Psoas muscle (tissue), 8 donors: ENCODE measurements around the gene IDH3G. TPM values are rescaled to one million over a fixed set of nuclear protein-coding genes. Genes with fewer than 3 reads are reported as not detected.
A peak's percentile ranks its signal among the peaks of the same experiment; 100 is the strongest.

Experiments
- ATAC-seq, 4 donors: fragments of 200-7000 bp; cut with Tn5 transposase; one replicate each; pipeline ENCODE4 v1.9.1; 2020; ENCODE audit warnings: moderate library complexity in 3 of 4, mild to moderate bottlenecking in 2 of 4
- DNase-seq, 2 donors: peaks; one replicate each; pipeline ENCODE4 v3.0.0-alpha.2; 2020
- H3K27ac ChIP-seq: fragments of 200-600 bp; one replicate; pipeline ENCODE4 v1.8.0; 2022
- H3K27me3 ChIP-seq, 3 donors: fragments of 200-600 bp in 1 of 3; one replicate each; pipeline versions ENCODE4 v1.6.1 to v1.8.0; 2013 to 2022; ENCODE audit warnings: low read length in 2 of 3, mild to moderate bottlenecking in 2 of 3, moderate library complexity in 1 of 3; ENCODE audit not compliant: insufficient read depth in 3 of 3
- H3K36me3 ChIP-seq, 2 donors: fragments of 200-600 bp in 1 of 2; one replicate each; pipeline versions ENCODE4 v1.6.1 to v1.8.0; 2013 to 2022; ENCODE audit warnings: low read depth in 1 of 2, mild to moderate bottlenecking in 1 of 2, moderate library complexity in 1 of 2; ENCODE audit not compliant: insufficient read depth in 1 of 2
- H3K4me1 ChIP-seq: fragments of 200-600 bp; one replicate; pipeline ENCODE4 v1.8.0; 2022
- H3K4me3 ChIP-seq: fragments of 200-600 bp; one replicate; pipeline ENCODE4 v1.8.0; 2022; ENCODE audit warnings: mild to moderate bottlenecking
- H3K9me3 ChIP-seq: fragments of 200-600 bp; one replicate; pipeline ENCODE4 v1.8.0; 2022
- WGBS, 3 donors: extraction: QIAGEN DNeasy Blood & Tissue Kit; methylation state at CpG; one replicate each; pipeline versions ENCODE4 v1.1.6 to v1.1.7; 2013; 5-methylcytosine and 5-hydroxymethylcytosine counted together
- intact Hi-C, 2 donors: fragments of 100-400 bp; cut with DNase I; formaldehyde crosslinking; loops; one replicate each; pipeline versions ENCODE4 v1.11.0 to v1.14.2; 2022
- polyA plus RNA-seq, 3 donors: library from polyadenylated mRNA; stranded (reverse); fragments of 200-250 nt; gene quantifications; one replicate each; pipeline ENCODE4 v1.2.3, GENCODE V29; 2013
- total RNA-seq, 4 donors: library from RNA; stranded (reverse); fragmentation: NEBNext Ultra II Directional in 2 of 4; extraction: Animal tissue kit (Norgen Biotek cat#: 25700) in 2 of 4; gene quantifications; one replicate each; pipeline versions ENCODE4 v1.2.1 to v1.2.4, GENCODE V29; 2021 to 2023
- TF ChIP-seq, protein P1 (sequence below): fragments of 200-600 bp; IDR thresholded peaks from one replicate; pipeline ENCODE4 v1.8.0; 2022; ENCODE audit warnings: antibody characterized with exemption
- donor health status: healthy with polysubstance abuse.
- donor health status: DM: no; HTN: no; CAD: no; lungs with moderate emphysema.
- donor health status: Bipolar disorder and iron deficiency.
- donor health status: healthy.
- donor health status: DM: yes; HTN: yes; CAD: no.
- donor health status: DM: no; HTN: no; CAD: no.
- donor health status: DM: no; HTN: no; CAD: no.
- donor health status: DM: yes; HTN: yes; CAD: no.

Gene IDH3G
- total and polyA plus RNA-seq, 7 donors = 25.0 to 56.9 (median 50.5) TPM

DNA sequence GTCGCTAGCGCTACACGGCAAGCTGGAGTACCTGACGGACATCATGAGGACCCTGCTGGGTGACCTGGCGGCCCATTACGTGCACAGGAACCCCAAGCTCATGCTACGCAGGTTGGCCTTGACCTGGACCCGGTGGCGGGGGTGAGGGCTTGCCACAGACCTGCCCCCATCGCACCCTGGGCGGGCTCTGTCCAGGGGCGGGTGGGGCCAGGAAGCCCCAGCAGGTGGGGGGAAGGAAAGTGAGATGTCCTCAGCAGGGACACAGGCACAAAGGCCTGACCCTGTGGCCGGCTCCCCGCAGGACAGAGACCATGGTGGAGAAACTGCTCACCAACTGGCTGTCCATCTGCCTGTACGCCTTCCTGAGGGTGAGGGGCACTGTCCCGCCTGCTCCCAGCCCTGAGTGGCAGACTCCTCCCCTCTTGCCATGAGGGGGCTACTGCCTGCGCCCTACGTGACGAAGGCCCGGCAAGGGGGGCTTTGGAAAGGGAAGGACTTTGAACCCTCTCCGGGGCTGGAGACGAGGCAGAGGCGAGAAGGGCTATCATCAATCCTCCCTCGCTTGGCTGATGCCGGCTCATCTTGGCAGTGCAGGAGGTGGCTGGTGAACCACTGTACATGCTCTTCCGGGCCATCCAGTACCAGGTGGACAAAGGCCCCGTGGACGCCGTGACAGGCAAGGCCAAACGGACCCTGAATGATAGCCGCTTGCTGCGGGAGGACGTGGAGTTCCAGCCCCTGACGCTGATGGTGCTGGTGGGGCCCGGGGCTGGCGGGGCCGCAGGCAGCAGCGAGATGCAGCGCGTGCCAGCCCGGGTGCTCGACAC, 18.7 kb downstream of the IDH3G start:
- Histone ChIP-seq H3K27me3 (no peaks in the 10 kb centered on the region), H3K27ac (no peak overlapping the region), H3K9me3 (no peaks in the 10 kb centered on the region), H3K4me3 (no peak overlapping the region), H3K36me3 (no peaks in the 10 kb centered on the region), H3K4me1 (no peaks in the 10 kb centered on the region)
- ATAC-seq (no peak), DNase-seq (peak; percentile 6 to 35)
- TF ChIP-seq, protein P1, sequence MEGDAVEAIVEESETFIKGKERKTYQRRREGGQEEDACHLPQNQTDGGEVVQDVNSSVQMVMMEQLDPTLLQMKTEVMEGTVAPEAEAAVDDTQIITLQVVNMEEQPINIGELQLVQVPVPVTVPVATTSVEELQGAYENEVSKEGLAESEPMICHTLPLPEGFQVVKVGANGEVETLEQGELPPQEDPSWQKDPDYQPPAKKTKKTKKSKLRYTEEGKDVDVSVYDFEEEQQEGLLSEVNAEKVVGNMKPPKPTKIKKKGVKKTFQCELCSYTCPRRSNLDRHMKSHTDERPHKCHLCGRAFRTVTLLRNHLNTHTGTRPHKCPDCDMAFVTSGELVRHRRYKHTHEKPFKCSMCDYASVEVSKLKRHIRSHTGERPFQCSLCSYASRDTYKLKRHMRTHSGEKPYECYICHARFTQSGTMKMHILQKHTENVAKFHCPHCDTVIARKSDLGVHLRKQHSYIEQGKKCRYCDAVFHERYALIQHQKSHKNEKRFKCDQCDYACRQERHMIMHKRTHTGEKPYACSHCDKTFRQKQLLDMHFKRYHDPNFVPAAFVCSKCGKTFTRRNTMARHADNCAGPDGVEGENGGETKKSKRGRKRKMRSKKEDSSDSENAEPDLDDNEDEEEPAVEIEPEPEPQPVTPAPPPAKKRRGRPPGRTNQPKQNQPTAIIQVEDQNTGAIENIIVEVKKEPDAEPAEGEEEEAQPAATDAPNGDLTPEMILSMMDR = no peak
- 89 to 96% (median 93%) methylated on average over 17 to 42 of the region's 42 CpGs for WGBS, 3 donors
- intact Hi-C loops = no loop called here

- ATAC-seq (no peak), DNase-seq (peak in 1 of 2 donors; percentile 39)
- Histone ChIP-seq H3K4me3 (no peak overlapping the region), H3K4me1 (no peaks in the 10 kb centered on the region), H3K9me3 (no peaks in the 10 kb centered on the region), H3K27me3 (no peaks in the 10 kb centered on the region), H3K27ac (no peak overlapping the region), H3K36me3 (no peaks in the 10 kb centered on the region)
- WGBS, 3 donors = 91 to 97% (median 92%) methylated on average over 22 to 37 of the region's 37 CpGs
- TF ChIP-seq, protein P1 = no peak
- intact Hi-C loops = no loop called here
These were observed 19.4 kb downstream of the IDH3G start for GRCh38 chrX:153774576-153775292.

GRCh38 chrX:153773741-153774575, 20.2 kb downstream of the IDH3G start:
- H3K27me3 ChIP-seq = no peaks in the 10 kb centered on the region
- no peaks in the 10 kb centered on the region for H3K36me3 ChIP-seq
- TF ChIP-seq, protein P1 = no peak
- no peak for ATAC-seq
- H3K4me1 ChIP-seq = no peaks in the 10 kb centered on the region
- H3K4me3 ChIP-seq = no peak overlapping the region
- intact Hi-C loops = no loop called here
- no peak overlapping the region for H3K27ac ChIP-seq
- DNase-seq = peak; percentile 12 to 40
- WGBS, 3 donors = 93 to 94% (median 93%) methylated on average over 32 to 48 of the region's 48 CpGs
- no peaks in the 10 kb centered on the region for H3K9me3 ChIP-seq

DNA sequence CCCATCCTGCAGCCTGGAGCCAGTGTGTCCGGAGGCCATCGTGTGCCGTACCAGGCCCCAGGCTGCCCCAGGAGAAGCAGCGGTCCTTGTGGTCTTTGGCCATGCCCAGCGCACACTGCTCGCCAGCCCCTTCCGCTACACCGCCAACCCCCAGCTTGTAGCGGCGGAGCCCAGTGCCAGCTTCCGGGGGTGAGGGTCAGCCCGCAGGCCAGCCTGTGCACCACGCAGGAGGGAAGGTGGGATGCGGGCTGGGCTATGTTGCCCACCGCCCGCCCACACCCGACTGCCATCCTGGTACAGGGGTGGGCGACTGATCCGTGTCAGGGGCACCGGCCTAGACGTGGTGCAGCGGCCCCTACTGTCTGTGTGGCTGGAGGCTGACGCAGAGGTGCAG, 21.0 kb downstream of the IDH3G start:
- no peaks in the 10 kb centered on the region for H3K9me3 ChIP-seq
- no peaks in the 10 kb centered on the region for H3K36me3 ChIP-seq
- H3K4me3 ChIP-seq = no peak overlapping the region
- ATAC-seq (no peak), DNase-seq (peak in 1 of 2 donors; percentile 40)
- 93 to 96% (median 94%) methylated on average over 11 to 23 of the region's 23 CpGs for WGBS, 3 donors
- no peaks in the 10 kb centered on the region for H3K27me3 ChIP-seq
- H3K27ac ChIP-seq = no peak overlapping the region
- TF ChIP-seq, protein P1 = no peak
- intact Hi-C loops = no loop called here
- no peaks in the 10 kb centered on the region for H3K4me1 ChIP-seq
